Ishikawa (cell line): ENCODE results near the gene ZRANB3.

Experiments
- CEBPB ChIP-seq: IDR thresholded peaks from 2 replicates; pipeline ENCODE4 v1.6.1; 2012
- CREB1 ChIP-seq: IDR thresholded peaks from 2 replicates; pipeline ENCODE4 v1.6.1; 2012; ENCODE audit warnings: low read depth
- EGR1 ChIP-seq: IDR thresholded peaks from 2 replicates; pipeline ENCODE4 v1.6.1; 2012
- EP300 ChIP-seq: IDR thresholded peaks from 2 replicates; pipeline ENCODE4 v1.6.1; 2012; ENCODE audit warnings: borderline replicate concordance
- FOXM1 ChIP-seq: IDR thresholded peaks from 2 replicates; pipeline ENCODE4 v1.6.1; 2012; ENCODE audit warnings: low read depth, borderline replicate concordance
- MAX ChIP-seq: IDR thresholded peaks from 2 replicates; pipeline ENCODE4 v1.6.1; 2012
- NFIC ChIP-seq: IDR thresholded peaks from 2 replicates; pipeline ENCODE4 v1.6.1; 2012
- RAD21 ChIP-seq: IDR thresholded peaks from 2 replicates; pipeline ENCODE4 v1.6.1; 2012; ENCODE audit warnings: low read depth
- REST ChIP-seq: IDR thresholded peaks from 2 replicates; pipeline ENCODE4 v1.6.1; 2012; ENCODE audit warnings: low read depth, mild to moderate bottlenecking
- TAF1 ChIP-seq: IDR thresholded peaks from 2 replicates; pipeline ENCODE4 v1.6.1; 2012; ENCODE audit warnings: low read depth, mild to moderate bottlenecking
- TCF12 ChIP-seq: IDR thresholded peaks from 2 replicates; pipeline ENCODE4 v1.6.1; 2012; ENCODE audit warnings: low read depth
- TEAD4 ChIP-seq: IDR thresholded peaks from 2 replicates; pipeline ENCODE4 v1.6.1; 2012
- YY1 ChIP-seq: IDR thresholded peaks from 2 replicates; pipeline ENCODE4 v1.6.1; 2012; ENCODE audit warnings: low read depth
- ZBTB7A ChIP-seq: IDR thresholded peaks from 2 replicates; pipeline ENCODE4 v1.6.1; 2012; ENCODE audit warnings: low read depth
- TF ChIP-seq, protein P1 (sequence below): IDR thresholded peaks from 2 replicates; pipeline ENCODE4 v1.6.1; 2012

ZRANB3 gene

DNA sequence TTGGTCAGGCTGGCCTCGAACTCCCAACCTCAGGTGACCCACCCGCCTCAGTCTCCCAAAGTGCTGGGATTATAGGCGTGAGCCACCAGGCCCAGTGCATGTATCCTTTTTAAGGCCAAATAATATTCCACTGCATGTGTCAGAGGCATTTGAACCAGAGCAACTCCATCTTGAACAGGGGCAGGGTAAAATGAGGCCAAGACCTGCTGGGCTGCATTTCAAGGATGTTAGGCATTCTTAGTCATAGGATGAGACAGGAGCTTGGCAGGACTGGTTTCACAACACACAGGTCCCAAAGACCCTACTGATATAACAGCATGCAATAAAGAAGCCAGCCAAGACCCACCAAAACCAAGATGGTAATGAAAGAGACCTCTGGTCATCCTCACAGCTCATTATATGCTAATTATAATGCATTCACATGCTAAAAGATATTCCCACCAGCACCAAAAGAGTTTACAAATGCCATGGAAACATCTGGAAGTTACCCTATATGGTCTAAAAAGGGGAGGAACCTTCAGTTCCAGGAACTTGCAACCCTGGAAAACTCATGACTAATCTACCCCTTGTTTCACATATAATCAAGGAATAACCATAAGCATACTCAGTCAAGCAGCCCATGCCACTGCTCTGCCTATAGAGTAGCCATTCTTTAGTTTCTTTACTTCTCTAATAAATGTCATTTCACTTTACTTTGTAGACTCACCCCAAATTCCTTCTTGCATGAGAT lies 274.3 kb downstream of the ZRANB3 start:
- no peak for TF ChIP-seq TEAD4
- no peak for TF ChIP-seq TAF1
- TF ChIP-seq, protein P1, sequence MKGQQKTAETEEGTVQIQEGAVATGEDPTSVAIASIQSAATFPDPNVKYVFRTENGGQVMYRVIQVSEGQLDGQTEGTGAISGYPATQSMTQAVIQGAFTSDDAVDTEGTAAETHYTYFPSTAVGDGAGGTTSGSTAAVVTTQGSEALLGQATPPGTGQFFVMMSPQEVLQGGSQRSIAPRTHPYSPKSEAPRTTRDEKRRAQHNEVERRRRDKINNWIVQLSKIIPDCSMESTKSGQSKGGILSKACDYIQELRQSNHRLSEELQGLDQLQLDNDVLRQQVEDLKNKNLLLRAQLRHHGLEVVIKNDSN: no peak
- no peak for TF ChIP-seq FOXM1
- no peak for TF ChIP-seq CREB1
- no peak for TF ChIP-seq NFIC
- TF ChIP-seq RAD21: no peak
- no peak for TF ChIP-seq MAX
- no peak for TF ChIP-seq YY1
- TF ChIP-seq CEBPB: no peak
- TF ChIP-seq ZBTB7A: no peak
- no peak for TF ChIP-seq EGR1
- TF ChIP-seq EP300: no peak
- no peak for TF ChIP-seq REST

DNA sequence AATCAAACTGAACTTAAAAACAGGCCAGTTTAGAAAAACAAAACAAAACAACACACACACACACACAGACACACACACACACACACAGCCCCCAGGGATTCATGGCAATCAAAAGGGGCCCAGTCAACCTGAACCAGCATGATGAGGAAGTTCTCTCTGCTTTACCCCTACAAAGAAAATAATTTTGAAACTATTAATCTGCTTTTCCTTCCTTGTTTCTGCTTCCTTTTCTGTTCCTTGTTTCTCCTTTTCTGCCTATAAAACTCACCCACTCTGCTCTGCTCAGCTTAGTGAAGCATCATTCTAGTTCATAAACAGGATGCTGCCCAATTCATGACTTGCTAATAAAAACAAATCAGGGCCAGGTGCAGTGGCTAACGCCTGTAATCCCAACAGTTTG lies 275.8 kb downstream of the ZRANB3 start:
- no peak for TF ChIP-seq ZBTB7A
- no peak for TF ChIP-seq FOXM1
- TF ChIP-seq CREB1: no peak
- no peak for TF ChIP-seq EGR1
- TF ChIP-seq, protein P1: no peak
- TF ChIP-seq RAD21: no peak
- TF ChIP-seq CEBPB: no peak
- no peak for TF ChIP-seq TAF1
- no peak for TF ChIP-seq TEAD4
- no peak for TF ChIP-seq NFIC
- TF ChIP-seq EP300: no peak
- TF ChIP-seq TCF12: no peak
- TF ChIP-seq YY1: no peak
- no peak for TF ChIP-seq REST
- TF ChIP-seq MAX: no peak

DNA sequence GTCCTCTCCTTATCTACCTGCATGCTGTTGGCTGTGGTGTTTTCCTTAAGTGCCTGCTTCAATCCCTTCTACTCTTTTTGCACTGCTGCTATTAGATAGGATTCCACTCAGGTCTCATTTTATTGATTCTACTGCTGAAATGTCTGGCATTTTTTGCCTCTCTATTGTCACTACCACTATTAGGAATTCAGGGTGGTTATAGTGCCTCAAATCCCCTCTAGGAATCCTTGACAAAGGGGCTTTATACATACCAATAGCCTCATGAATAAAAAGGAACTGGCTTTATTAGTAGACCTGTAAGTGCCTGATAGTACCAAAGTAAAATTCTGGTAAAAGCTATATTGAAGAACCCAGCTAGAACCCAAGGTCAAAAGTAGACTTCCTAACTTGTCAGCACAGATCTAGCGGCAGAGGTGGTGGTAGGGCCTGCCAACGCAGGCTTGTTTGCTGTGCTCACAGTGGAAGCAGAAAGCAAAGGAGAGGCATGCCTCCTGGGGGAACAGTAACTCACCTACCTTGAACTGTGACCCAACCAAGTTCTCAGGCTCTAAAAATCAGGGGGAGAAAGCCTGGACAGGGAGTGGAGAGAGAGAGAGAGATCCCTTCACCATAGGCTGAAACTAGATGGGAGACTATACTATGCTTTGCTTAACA lies 278.1 kb downstream of the ZRANB3 start:
- no peak for TF ChIP-seq ZBTB7A
- TF ChIP-seq TAF1: no peak
- no peak for TF ChIP-seq MAX

DNA sequence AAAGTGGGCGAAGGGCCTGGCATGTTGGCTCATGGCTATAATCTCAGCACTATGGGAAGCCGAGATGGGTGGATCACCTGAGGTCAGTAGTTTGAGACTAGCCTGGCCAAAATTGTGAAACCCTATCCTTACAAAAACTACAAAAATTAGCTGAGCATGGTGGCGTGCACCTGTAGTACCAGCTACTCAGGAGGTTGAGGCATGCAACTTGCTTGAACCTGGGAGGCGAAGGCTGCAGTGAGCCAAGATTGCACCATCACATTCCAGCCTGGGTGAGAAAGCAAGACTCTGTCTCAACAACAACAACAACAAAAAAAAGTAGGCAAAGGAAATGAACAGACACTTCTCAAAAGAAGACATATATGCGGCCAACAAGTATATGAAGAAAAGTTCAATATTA lies 282.4 kb downstream of the ZRANB3 start:
- TF ChIP-seq TAF1: no peak
- no peak for TF ChIP-seq RAD21
- TF ChIP-seq MAX: no peak
- no peak for TF ChIP-seq EP300
- no peak for TF ChIP-seq FOXM1
- no peak for TF ChIP-seq EGR1
- no peak for TF ChIP-seq NFIC
- no peak for TF ChIP-seq TEAD4
- TF ChIP-seq CEBPB: no peak
- no peak for TF ChIP-seq ZBTB7A
- TF ChIP-seq TCF12: no peak
- TF ChIP-seq, protein P1: no peak

DNA sequence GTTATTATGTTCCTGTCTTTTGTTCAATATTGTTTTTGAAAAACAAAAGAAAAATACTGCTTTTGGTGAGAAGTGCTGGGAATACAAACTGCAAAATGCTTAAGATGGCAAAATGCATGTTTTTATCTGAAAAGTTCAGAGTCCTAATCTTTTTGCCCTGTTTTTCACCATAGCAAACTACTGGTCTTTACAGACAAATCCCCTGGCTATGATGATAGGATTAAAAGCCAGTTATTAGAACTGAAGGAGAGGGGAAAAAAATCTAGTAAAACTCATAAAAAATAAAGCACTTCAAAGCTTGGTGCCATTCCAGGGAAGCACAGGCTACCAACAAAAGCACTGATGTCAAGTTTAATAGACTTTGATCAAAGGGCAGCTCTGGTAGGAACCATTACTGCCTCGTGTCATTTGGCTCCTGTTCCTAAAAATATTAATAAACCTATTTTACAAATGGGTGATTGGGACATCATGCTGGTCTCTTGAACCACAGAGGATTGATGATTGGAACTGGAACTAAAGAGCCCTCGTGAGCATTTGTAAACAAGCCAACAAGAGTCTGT lies 284.2 kb downstream of the ZRANB3 start:
- TF ChIP-seq TAF1 (no peak), ZBTB7A (no peak), REST (no peak), MAX (no peak), NFIC (no peak), FOXM1 (no peak), EGR1 (no peak), EP300 (no peak), CEBPB (no peak), TEAD4 (no peak), RAD21 (no peak)
- TF ChIP-seq, protein P1: no peak
